ENCODE data around the gene UBXN1. TPM values are rescaled to one million over a fixed set of nuclear protein-coding genes. Genes with fewer than 3 reads are reported as not detected.
A peak's percentile ranks its signal among the peaks of the same experiment; 100 is the strongest.

Gene UBXN1
- total and polyA plus RNA-seq, 10 of the 15 experiments (the other 5 are each of a cell fraction or from before 2014, with no cell fraction given), result 7.0 to 173 (median 106) TPM

- ChIA-PET SMC1A (ENCODE audit: uncharacterized antibody, unreplicated experiment) (interaction anchor here (1.0 to 2.2 kb wide), 6 partner anchors 10 to 276 kb away, joined by 3 to 9 read pairs (median 4); partner anchors contain the start of gene TUT1), RAD21 (ENCODE audit: unreplicated experiment) (interaction anchor here (0.8 to 2.7 kb wide), 7 partner anchors 20 to 128 kb away, joined by 3 to 14 read pairs (median 6); partner anchors contain the start of genes HNRNPUL2, MTA2, TTC9C and TUT1), CTCF (interaction anchor here (0.8 to 1.5 kb wide), 5 partner anchors 10 to 276 kb away, joined by 3 to 5 read pairs (median 4); partner anchors contain the start of gene TUT1), POLR2A (interaction anchor here (0.8 to 16.2 kb wide), 20 partner anchors 8 to 246 kb away, joined by 3 to 295 read pairs (median 6); partner anchors contain the start of genes B3GAT3, EEF1G, GANAB and HNRNPUL2)
- Histone ChIP-seq H3K36me3 (ENCODE audit: control insufficient read depth in 2 of 2, insufficient read depth in 2 of 2, low read length in 1 of 2) (peaks cover 0 to 9% of the 10 kb centered on the region in 2 experiments; a peak in 1 of 4 replicates), H2AFZ (ENCODE audit: control insufficient read depth, low read depth, low read length) (peak overlapping the region; percentile 75), H3K4me3 (peak overlapping the region; percentile 88), H3K9me3 (replicated peaks; ENCODE audit: control insufficient read depth, insufficient read depth, low read length) (no peaks in the 10 kb centered on the region), H3K79me2 (ENCODE audit: control insufficient read depth, insufficient read depth, low read length) (peaks cover 52% of the 10 kb centered on the region), H3K4me1 (ENCODE audit: control insufficient read depth, insufficient read depth, low read length) (peaks cover 21% of the 10 kb centered on the region), H3K4me2 (ENCODE audit: control insufficient read depth, insufficient read depth) (peak overlapping the region; percentile 64), H4K20me1 (ENCODE audit: control insufficient read depth, insufficient read depth) (no peaks in the 10 kb centered on the region), H3K27me3 (replicated peaks in 1 of 2; ENCODE audit: control insufficient read depth in 2 of 2, insufficient read depth in 2 of 2, low read length in 1 of 2) (no peaks in the 10 kb centered on the region), H3K27ac (ENCODE audit: control insufficient read depth, insufficient read depth) (peak overlapping the region; percentile 75), H3K9ac (ENCODE audit: control insufficient read depth, insufficient read depth, low read length) (peak overlapping the region; percentile 87)
- no peak for TF ChIP-seq MEF2B (IDR thresholded peaks at IDR 0.05; ENCODE audit: partially characterized antibody, poor library complexity, severe bottlenecking)
- TF ChIP-seq CEBPB (IDR thresholded peaks at IDR 0.05; ENCODE audit: borderline replicate concordance in 1 of 2, low read depth in 2 of 2, low read length in 2 of 2), result no peak
- no peak for TF ChIP-seq POLR2A (IDR thresholded peaks at IDR 0.05; ENCODE audit: low read depth, low read length)
- no peak for TF ChIP-seq NR2C2 (IDR thresholded peaks at IDR 0.05; ENCODE audit: borderline replicate concordance, control insufficient read depth, insufficient read length, low read depth)
- TF ChIP-seq NBN (IDR thresholded peaks at IDR 0.05), result no peak
- TF ChIP-seq NFYB (IDR thresholded peaks at IDR 0.05; ENCODE audit: insufficient read depth, low read depth, low read length), result no peak
- no peak for TF ChIP-seq E2F8 (IDR thresholded peaks at IDR 0.05; ENCODE audit: low read depth, partially characterized antibody)
- no peak for TF ChIP-seq PAX8 (IDR thresholded peaks at IDR 0.05)
- intact Hi-C loops (cut with micrococcal nuclease; ENCODE audit: unreplicated experiment) (loop anchor here (2.0 to 5.0 kb wide), 3 partner anchors 59 to 191 kb away; partner anchors contain the start of genes EML3, ROM1 and TUT1), in situ Hi-C loops (cut with MboI) (no loop called here)
- under 1% methylated on average over 17 of the region's 17 CpGs for WGBS (ENCODE audit: insufficient coverage, insufficient replicate concordance, low lambda C conversion rate, missing lambda C conversion rate)
- BruUV-seq (replicated peaks), result no TSS peak
- DNase-seq (ENCODE audit: low read depth, low spot score) (no peak), FAIRE-seq (no peak), ATAC-seq (peak; percentile 15)
Measured at GRCh38 chr11:62671236-62671607, 7.7 kb downstream of the UBXN1 start.
